SU-DHL-6 (cell line): Measurements from ENCODE around the gene SPTBN1.

ENCODE experiments used
- H2AFZ ChIP-seq: fragments of 200-600 bp; sonication (generic); 2 replicates; pipeline ENCODE4 v1.6.1; 2014; ENCODE audit warnings: low read depth, mild to moderate bottlenecking, moderate library complexity, mixed read lengths, antibody characterized with exemption, low read length; ENCODE audit not compliant: severe bottlenecking
- H3F3A ChIP-seq: fragments of 200-600 bp; shearing (Covaris generic); 2 replicates; pipeline ENCODE4 v1.6.0; 2016; ENCODE audit warnings: antibody characterized with exemption, mild to moderate bottlenecking; ENCODE audit not compliant: insufficient read depth
- H3K27ac ChIP-seq: fragments of 200-600 bp; sonication (generic); 2 replicates; pipeline ENCODE4 v1.5.1; 2016; ENCODE audit warnings: low read depth, mild to moderate bottlenecking, low read length, moderate library complexity, mixed read lengths
- H3K27me3 ChIP-seq: fragments of 200-600 bp; sonication (generic), shearing (Covaris generic); 2 replicates; pipeline ENCODE4 v1.6.0; 2014; ENCODE audit warnings: mild to moderate bottlenecking, low read length
- H3K36me3 ChIP-seq: fragments of 200-600 bp; sonication (generic); 2 replicates; pipeline ENCODE4 v1.6.1; 2014; ENCODE audit warnings: mild to moderate bottlenecking, low read length, mixed read lengths
- H3K4me2 ChIP-seq: fragments of 300-600, 200-600 bp; shearing (Covaris generic), sonication (generic); 2 replicates; pipeline ENCODE4 v1.6.0; 2014; ENCODE audit warnings: low read length, low read depth, mild to moderate bottlenecking; ENCODE audit not compliant: poor library complexity, severe bottlenecking
- H3K4me3 ChIP-seq: fragments of 200-600 bp; sonication (generic); 2 replicates; pipeline ENCODE4 v1.5.1; 2014; ENCODE audit warnings: antibody characterized with exemption, low read length, mild to moderate bottlenecking, mixed read lengths; ENCODE audit not compliant: insufficient read depth, poor library complexity, severe bottlenecking
- H3K79me2 ChIP-seq: fragments of 200-600 bp; sonication (generic); 2 replicates; pipeline ENCODE4 v1.6.1; 2014; ENCODE audit warnings: mild to moderate bottlenecking, low read length, moderate library complexity; ENCODE audit not compliant: insufficient read depth
- H3K9ac ChIP-seq: fragments of 200-600 bp; sonication (generic); 2 replicates; pipeline ENCODE4 v1.7.0; 2014; ENCODE audit warnings: mild to moderate bottlenecking, low read length
- H3K9me2 ChIP-seq: fragments of 200-600 bp; sonication (generic); replicated peaks from 2 replicates; pipeline ENCODE4 v1.6.1; 2014; ENCODE audit warnings: low read length; ENCODE audit not compliant: insufficient read depth
- H3K9me3 ChIP-seq: fragments of 200-600 bp; sonication (generic); 2 replicates; pipeline ENCODE4 v1.6.1; 2014; ENCODE audit warnings: low read length, mixed read lengths; ENCODE audit not compliant: insufficient read depth
- H4K20me1 ChIP-seq: fragments of 200-600 bp; sonication (generic); 2 replicates; pipeline ENCODE4 v1.6.1; 2014; ENCODE audit warnings: low read depth, mild to moderate bottlenecking, antibody characterized with exemption, low read length, moderate library complexity, mixed read lengths
- EZH2phosphoT487 ChIP-seq: fragments of 200-600 bp; sonication (generic), shearing (Covaris generic); conservative IDR thresholded peaks from 2 replicates; pipeline ENCODE4 v1.6.1; 2018; ENCODE audit warnings: mild to moderate bottlenecking, antibody characterized with exemption, low read length, moderate library complexity, mixed read lengths
- TF ChIP-seq, protein P1 (sequence below): fragments of 200-600 bp; sonication (generic); IDR thresholded peaks from one replicate; pipeline ENCODE4 v1.5.1; 2017; ENCODE audit warnings: antibody characterized with exemption, mild to moderate bottlenecking, low read length, moderate library complexity; ENCODE audit not compliant: insufficient read depth, poor library complexity, severe bottlenecking

The SPTBN1 gene

DNA sequence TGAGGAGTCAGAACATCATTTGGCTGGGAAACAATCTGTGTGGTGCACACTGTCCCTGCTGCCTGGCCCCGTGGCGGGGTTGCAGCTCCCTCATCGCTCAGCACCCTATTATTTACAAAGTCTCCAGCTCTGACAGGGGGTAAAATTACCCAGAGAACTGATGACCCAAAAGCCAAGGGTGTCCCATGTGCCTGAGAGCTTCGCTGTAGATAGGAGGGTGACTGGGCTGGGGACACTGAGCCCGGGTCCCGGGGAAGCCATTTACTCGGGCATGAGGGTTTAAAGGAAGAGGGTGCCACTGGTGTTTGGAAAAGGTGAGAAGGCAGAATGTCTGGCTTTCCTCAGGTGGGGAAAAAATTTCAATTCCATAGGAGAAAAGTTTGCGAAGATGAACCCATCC, 219.2 kb downstream of the SPTBN1 start:
- Histone ChIP-seq H3K27ac (no peak overlapping the region), H3K27me3 (no peaks in the 10 kb centered on the region), H3K9me2 (no peaks in the 10 kb centered on the region)

DNA sequence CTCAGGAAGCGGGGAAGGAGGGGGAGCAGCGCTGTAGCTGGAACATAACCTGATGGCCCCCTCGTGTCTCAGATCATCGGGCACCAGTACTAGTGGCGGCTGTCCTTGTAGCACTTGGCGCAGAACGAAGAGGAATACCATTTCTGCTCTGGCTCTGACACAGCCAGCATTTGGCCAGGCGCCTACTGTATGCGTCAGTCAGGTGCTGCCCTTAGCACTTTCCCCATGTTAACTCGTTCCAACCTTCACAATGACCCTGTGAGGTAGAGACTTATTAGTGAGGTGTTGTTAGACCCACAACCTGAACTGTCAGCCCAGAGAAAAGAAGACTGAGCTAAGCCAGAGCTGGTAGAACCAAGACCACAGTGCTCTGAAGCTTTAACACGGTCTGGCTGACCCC, 219.6 kb downstream of the SPTBN1 start:
- Histone ChIP-seq H3K36me3 (no peaks in the 10 kb centered on the region), H3K9me2 (no peaks in the 10 kb centered on the region)

More for the DNA sequence above, 219.2 kb downstream of the SPTBN1 start:
- H3K79me2 ChIP-seq: no peaks in the 10 kb centered on the region
- no peak overlapping the region for H3K4me3 ChIP-seq
- no peak overlapping the region for H2AFZ ChIP-seq
- no peaks in the 10 kb centered on the region for H3F3A ChIP-seq
- H3K4me2 ChIP-seq: no peak overlapping the region
- H3K9me3 ChIP-seq: no peaks in the 10 kb centered on the region
- no peaks in the 10 kb centered on the region for H3K36me3 ChIP-seq
- TF ChIP-seq EZH2phosphoT487: no peak
- TF ChIP-seq, protein P1, sequence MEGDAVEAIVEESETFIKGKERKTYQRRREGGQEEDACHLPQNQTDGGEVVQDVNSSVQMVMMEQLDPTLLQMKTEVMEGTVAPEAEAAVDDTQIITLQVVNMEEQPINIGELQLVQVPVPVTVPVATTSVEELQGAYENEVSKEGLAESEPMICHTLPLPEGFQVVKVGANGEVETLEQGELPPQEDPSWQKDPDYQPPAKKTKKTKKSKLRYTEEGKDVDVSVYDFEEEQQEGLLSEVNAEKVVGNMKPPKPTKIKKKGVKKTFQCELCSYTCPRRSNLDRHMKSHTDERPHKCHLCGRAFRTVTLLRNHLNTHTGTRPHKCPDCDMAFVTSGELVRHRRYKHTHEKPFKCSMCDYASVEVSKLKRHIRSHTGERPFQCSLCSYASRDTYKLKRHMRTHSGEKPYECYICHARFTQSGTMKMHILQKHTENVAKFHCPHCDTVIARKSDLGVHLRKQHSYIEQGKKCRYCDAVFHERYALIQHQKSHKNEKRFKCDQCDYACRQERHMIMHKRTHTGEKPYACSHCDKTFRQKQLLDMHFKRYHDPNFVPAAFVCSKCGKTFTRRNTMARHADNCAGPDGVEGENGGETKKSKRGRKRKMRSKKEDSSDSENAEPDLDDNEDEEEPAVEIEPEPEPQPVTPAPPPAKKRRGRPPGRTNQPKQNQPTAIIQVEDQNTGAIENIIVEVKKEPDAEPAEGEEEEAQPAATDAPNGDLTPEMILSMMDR: no peak
- H4K20me1 ChIP-seq: no peaks in the 10 kb centered on the region
- H3K9ac ChIP-seq: no peak overlapping the region

DNA sequence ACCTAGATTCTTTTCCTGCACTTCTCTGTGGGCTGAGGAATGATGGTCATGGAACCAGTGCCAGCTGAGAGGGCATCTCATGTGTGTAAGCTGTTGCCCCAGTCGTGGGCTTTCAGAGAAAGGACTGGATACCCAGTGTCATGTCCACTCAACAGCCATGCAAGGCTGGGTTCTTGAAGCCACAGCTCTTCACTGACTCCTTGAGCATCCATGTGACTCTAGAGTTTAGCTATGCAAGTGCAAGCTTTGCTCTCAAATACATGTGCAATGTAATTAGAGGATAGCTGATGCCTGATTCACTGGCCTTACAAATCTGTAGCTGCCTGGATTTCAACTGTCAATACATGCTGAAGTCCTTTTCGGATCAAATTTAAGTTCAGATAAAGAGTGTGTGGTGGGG, 220.5 kb downstream of the SPTBN1 start:
- Histone ChIP-seq H3K4me3 (no peak overlapping the region), H3K79me2 (no peaks in the 10 kb centered on the region), H2AFZ (no peak overlapping the region), H3K27ac (no peak overlapping the region), H3K27me3 (no peaks in the 10 kb centered on the region), H3F3A (no peaks in the 10 kb centered on the region), H4K20me1 (no peaks in the 10 kb centered on the region), H3K36me3 (no peaks in the 10 kb centered on the region), H3K9ac (no peak overlapping the region), H3K9me2 (no peaks in the 10 kb centered on the region), H3K4me2 (no peak overlapping the region), H3K9me3 (no peaks in the 10 kb centered on the region)
- TF ChIP-seq, protein P1: no peak
- no peak for TF ChIP-seq EZH2phosphoT487

More for the DNA sequence above, 219.6 kb downstream of the SPTBN1 start:
- Histone ChIP-seq H3F3A (no peaks in the 10 kb centered on the region), H3K4me2 (no peak overlapping the region), H3K27me3 (no peaks in the 10 kb centered on the region), H3K9ac (no peak overlapping the region), H3K27ac (no peak overlapping the region), H3K9me3 (no peaks in the 10 kb centered on the region), H3K79me2 (no peaks in the 10 kb centered on the region), H4K20me1 (no peaks in the 10 kb centered on the region), H3K4me3 (no peak overlapping the region), H2AFZ (no peak overlapping the region)
- no peak for TF ChIP-seq EZH2phosphoT487

DNA sequence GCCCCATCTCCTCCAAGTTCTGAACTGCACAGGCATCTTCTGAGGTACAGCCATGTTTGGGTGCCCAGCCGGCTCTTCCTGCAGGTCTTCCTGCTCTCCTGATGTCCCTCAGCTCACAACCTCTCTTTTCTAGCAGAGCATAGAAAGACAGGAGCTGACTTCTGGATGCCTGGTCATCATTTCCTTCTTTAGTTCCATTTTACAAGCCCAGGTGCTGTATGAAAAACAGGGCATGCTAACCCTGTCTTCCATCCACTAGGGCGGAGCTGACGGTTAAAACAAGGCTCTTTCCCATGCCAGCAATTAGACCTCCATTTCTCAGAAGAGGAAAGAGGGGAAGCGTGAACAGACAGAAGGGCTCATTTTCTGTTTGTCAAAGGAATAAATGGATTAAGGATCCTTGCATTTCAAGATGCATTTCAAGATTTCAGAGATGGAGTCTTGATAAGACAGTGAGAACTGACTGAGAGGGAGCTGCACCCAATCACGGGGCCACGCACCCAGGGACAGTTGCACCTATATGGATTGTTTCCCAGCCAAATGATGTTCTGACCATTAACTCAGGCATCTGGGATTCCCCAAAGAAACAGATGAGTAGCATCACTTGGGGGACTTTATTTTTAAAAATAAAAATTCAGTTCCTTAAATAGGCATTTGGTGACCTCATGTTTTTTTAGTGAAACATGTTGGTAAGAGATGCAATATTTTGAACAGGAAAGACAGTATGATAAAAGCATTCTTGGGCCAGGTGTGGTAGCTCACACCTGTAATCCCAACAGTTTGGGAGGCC, 221.5 kb downstream of the SPTBN1 start:
- Histone ChIP-seq H3K4me3 (no peak overlapping the region), H4K20me1 (no peaks in the 10 kb centered on the region), H3K9me3 (no peaks in the 10 kb centered on the region), H3K9me2 (no peaks in the 10 kb centered on the region), H3F3A (no peaks in the 10 kb centered on the region), H2AFZ (no peak overlapping the region), H3K79me2 (no peaks in the 10 kb centered on the region), H3K9ac (no peak overlapping the region), H3K27ac (no peak overlapping the region), H3K36me3 (no peaks in the 10 kb centered on the region), H3K27me3 (no peaks in the 10 kb centered on the region), H3K4me2 (no peak overlapping the region)
- TF ChIP-seq, protein P1: no peak
- no peak for TF ChIP-seq EZH2phosphoT487
